ENCODE measurements around the gene PPP1R26.
A peak's percentile ranks its signal among the peaks of the same experiment; 100 is the strongest.

PPP1R26 gene

DNA sequence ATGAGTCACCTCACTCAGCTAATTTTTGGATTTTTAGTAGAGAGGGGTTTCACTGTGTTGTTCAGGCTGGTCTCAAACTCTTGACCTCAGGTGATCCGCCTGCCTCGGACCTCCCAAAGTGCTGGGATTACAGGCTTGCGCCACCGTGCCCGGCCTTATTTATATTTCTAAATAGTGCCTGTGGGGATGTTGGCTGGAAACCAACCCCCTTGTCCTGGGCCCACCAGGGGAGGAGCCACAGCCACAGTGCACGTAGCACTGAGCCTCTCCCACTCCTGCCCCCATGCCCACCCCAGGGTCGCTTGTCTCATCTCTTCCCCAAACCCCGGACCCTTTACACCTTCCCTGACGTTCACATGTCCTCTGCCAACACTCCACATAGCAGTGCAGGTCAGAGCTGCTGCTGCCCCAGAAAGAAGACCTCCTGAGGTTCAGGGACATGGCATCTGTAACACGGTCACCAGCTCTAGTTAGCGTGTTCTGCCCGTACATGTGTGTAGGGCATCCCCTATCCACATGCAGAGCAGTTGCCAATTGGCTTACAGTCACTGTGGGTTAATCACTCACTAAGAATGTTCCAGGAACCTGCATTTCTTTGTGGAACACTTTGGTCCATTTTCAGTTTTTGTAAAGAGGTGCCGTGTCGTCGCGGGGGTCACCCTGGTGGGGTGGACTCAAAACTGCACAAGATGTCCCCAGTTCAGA, 10.7 kb downstream of the PPP1R26 start:
- DNase-seq = no peak

DNA sequence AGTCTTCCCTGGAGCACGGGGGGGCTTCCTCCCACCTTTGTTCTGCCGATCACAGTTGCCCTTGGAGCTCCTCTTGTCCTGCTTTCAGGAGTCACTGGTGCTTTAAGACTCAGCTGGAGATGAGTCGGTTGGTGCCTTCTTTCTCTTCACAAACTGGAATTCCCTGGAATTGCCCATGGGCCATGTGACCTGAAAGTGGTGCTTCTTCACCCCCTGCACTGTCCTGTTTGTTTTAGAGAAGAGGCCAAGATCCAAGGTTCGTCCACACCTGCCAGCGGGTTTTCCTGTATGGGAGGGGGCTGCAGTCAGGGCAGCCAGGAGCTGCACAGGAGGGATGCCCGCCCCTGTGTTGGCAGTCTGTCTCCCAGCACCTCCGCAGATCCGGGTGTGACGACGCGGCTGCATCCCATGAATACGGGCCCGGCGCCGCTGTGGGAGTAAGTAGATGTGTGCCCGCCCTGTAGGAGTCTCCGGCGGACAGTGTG, 11.4 kb downstream of the PPP1R26 start:
- DNase-seq = no peak

DNA sequence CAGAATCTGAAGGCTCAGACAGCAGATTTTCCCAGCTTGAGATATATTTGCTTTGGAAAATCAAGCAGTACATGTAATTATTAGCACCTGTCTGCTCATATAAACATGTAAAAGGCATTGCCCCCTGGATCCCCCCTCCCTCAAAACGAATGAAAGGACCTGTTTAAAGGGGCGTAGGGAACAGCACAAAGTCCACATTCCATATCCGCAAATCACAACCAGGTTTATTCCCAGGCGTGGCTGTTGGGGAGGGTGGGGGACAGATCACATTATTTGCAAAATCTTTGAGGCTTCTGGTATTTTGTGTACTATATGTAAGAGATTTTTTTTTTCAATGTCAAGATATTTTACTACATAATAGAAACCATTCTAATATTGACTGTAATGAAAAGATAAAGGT, 12.2 kb downstream of the PPP1R26 start:
- no peak for DNase-seq

DNA sequence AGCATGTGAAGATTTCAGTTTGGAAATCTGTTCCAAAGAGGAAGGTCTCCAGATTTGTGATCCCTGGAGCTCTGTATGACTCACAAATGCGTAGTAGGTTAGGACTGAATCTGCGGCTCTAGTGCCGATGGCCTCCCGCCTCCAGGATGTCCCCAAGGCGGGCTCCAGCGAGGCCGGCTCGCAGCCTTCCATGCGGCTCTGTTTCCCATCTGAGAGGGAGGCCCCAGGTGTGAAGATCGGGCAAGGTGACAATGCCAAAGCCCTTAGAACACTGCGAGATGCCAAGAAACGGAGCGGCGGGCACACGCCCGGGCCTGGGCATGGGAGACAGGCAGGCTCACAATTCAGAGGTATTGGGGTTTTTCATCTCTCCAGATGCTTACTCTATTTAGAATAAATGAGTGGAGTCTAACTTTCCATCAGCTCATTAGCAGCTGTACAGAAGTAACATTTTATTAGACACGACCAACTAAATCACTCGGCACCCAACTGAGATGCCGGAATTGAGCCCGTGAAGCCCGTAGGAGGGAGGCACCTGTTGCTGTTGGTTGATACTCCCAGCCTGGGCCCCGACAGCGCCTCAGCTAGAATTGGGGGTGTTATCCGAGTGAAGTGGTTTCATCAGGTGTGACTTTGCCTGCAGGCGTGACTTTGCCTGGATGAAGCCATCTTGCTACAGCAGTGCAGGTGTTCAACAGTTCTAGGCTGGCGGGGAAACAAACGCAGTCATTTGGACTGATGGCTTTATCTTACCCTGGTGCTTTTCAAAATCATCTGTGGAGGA, 13.5 kb downstream of the PPP1R26 start:
- no peak for DNase-seq

DNA sequence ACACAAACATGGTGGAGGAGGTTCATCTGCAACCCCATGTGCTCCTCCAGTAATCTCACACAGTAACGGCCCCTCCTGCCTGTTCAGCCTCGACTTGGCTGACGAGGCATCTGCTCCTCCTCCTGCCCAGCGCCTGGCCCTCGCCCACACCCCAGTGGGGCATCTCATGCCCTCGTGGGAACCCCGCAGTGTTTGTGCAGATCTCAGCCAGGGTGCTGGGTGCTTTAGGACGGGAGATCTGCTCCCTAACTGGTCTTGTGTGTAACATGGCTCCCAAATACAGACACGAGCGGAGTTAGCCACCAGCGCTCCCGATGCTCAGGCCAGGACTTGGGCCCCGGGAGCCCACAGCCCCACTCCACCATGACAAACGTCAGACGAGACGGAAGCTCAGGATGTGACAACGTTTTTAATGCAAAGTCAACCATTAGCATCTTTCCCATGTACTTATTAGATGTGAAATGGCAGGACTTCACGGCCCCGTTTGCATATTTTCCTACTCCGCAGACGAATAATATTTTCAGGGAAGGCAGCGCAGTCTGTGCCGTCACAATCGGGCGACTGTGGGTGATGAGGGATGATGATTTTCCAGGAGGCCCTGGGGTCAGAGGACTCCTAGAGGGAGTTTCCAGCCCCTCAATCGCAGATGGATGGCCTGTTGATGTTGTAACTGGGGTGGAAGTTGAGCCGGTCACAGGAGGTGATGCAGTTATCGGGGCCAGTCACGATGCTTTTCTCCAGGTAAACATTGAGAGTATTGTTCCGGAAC, 15.4 kb downstream of the PPP1R26 start:
- no peak for DNase-seq

DNA sequence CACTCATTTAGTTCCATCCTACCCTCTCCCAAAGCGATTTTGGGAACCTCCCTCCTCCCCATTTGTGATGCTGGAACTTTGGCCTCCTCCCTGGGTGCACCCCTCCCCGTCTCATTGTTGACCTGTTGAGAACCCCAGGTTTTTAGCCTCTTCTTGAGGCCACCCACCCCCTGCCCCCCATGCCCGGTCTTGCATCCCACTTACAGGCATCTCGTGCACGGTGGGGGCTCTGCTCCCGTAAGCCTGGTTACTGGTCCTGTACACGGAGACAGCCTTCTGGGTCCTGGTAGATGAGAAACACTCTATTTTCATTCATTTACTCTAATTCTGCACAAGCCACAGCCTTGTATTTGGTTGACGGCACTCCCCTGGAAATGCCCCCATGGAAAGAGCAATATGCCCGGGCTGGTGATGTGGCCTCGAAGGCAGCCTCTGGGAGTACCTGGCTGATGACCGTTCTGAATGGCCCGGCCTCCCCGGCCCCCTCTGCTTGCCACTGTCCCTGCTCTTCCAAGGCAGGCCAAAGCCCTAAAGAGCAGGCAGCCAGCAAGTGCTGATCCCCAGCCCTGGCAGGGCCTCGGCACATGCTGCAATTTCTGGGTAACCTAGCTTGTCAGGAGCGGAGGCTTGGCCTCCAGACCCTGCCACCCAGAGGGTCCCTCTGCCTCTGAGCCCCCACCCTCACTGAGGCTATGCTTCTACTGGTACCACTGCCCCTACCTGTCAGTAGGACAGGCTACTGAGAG, 19.0 kb downstream of the PPP1R26 start:
- no peak for DNase-seq

DNA sequence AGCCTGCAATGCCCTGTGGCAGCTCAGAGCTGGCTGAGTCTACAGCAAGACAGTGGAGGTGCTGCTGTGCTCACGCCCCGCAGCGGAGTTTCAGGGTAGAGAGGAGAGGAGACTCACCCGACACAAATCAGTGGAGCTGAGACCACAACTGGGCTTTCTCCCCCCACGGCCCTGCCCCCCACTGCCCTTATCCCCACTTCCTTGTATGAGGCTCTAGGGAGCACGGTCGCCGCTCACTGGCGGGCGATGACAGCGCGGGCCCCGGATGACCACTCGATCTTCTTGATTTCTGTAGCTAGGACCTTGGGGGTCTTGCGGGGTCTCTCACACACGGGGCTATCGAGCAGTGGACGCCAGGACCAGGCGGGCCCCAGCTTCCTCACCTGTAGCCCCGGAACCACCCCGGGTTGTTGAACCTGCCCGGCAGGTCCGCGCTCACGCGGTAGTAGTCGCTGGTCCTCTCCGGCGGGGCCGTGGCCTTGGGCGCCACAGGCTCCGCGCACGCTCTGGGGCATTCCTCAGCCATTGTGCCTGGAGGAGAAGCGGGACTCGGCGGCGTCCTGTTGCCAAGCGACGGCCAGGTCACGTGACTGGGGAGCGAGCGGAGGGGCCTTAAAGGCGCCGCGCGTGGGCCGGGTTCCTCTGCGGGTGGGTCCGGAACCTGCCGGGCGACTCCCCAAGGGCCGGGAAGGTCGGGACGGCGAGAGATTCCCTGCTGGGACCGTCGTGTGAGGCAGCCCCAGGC, 19.9 kb downstream of the PPP1R26 start:
- DNase-seq = peak; percentile 94

DNA sequence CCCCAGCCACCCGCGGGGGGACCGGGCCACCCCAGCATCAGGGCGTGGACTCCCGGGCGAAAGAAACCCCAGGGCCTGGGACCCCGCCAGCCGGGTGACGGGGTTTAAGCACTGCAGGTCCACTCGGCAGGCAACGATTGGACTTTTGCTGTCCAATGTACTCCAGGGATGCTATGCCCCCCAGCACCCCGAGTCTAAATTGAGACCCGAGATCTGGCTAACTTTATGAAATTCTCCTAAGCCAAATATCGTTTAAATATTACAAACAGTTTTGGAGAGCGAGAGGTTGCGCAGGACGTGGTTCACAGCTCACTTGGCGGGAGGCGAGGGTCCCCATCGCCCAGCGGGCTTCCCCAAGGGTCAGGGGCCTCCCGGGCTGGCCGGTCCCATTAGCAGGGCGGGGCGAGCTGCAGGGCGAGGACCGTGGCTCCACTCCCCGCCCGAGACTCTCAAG, 20.5 kb downstream of the PPP1R26 start:
- no peak for DNase-seq

DNA sequence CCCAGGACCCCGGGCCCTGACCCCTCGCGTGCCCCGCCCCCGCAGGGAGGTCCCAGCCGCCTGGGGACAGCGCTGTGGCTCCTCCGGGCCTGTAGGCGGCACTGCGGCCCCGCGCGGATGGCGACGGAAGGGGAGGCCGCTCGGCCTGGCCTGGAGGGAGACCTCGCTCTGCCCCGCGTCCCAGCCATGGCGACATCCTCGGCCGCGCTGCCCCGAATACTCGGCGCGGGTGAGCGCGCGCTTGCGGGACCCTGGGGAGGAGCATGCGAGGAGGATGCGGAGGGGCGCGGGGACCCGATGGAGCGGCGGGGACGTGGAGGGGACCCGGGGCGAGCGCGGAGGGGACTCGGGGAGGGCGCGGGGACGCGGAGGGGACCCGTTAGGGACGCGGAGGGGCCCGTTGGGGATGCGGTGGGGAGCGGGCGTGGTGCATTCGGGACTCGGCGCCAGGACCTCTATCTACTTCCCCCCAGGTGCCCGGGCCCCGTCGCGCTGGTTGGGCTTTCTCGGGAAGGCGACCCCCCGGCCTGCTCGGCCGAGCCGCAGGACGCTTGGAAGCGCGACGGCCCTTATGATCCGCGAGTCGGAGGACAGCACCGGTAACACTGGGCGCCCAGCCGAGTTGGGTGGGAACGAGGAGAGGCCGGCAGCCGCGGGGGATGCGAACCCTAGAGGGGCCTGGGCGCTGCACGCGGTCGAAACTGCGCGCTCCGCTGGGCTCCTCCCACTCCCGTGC, 21.1 kb downstream of the PPP1R26 start, which contains the start of gene MRPS2:
MRPS2 (plus strand) TSS at position 158 of the 736 bp plus-strand sequence; CDS start at position 187, 29 bp downstream.
- peak; percentile 87 for DNase-seq

DNA sequence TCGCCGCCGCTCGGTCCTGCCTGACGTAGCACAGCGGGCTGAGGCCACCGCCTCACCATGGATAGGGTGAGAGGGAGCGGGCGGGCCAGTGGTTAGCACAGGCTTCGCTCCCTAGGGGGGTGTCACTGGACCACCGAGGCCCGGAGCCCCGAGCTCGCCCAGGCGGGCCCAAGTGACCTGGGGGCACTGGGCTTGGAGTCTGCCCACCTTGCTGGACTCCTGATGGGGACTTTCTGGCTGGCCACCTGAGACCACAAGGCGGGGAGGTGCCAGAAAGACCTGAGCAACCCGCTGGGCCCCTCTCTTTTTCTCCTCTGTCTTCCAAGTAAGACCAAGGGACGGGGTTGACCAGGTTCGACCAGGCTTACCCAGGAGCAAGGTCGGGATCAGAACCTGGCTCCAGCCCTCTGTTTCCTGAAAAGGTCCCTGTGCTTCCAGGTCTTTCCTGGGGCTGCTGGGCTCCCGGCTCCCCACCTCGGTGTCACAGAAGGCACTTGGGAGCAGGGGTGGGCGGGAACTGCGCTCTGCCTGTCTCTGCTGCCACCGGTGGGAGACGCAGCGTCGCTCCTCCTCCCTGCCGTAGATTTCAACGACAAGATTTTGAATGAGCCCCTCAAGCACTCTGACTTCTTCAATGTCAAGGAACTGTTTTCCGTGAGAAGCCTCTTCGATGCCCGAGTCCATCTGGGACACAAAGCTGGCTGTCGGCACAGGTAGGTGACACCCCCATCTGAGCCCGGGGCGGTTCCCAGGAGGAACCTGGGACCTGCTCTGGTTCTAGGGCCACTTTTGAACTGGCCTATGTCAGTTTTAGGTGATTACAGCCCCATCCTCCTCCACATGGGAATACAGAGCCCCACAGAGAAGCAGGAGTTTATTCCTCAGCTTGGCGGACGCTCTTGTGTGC, 21.9 kb downstream of the PPP1R26 start:
- peak; percentile 55 for DNase-seq

DNA sequence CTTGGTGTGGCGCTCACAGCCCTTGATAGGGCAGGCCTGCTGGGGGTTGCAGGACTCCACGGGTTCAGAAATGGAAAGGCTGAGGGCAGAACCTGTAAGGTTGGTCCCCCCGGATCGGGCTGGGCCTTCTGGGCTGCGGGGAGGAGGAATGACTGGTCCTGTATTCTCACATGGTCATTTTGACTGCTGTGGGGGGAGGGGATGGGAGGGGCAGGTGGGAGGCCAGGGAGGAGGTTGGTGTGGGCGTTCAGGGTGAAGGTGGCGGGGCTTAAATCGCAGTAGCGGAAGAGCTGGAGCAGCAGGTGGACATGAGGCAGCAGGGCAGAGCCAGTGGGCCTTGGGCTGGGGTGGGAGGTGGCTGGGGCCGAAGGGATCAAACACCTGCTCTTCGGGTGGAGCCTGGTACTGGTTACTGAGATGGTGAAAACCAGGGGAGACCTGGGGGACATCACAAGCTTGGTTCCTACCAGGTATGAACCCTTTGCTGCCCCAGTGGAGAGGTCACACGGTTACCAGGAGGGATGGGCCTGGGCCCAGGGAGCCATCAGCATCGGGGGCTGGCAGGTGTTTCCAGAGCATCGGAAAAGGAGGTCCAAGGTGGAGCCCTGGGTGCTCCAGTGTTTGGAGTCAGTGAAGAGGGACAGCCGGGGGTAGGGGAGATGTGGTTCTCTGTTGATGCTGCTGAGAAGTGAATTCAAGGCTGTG, 22.7 kb downstream of the PPP1R26 start:
- DNase-seq = no peak

DNA sequence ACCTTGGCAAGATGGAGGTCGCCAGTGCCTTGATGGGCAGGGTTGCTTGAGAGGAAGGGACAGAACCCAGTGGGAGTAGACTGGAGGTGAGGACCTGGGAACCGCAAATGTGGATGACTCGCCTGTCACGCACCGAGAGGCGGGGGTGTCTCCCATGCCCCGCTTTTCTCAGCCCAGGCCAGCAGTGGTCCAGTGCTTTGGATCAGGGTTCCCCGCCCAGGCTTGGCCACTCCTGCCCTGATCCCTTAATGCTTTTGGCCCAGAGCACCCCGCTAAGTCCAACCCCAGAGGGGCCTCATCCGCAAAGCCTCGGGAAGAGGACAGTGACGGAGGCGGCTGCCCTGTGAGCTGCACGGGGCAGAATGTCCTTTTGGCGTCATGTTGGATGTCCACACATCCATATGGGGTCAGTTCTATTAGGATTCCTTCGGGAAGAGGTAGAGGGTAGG, 23.3 kb downstream of the PPP1R26 start:
- no peak for DNase-seq

DNA sequence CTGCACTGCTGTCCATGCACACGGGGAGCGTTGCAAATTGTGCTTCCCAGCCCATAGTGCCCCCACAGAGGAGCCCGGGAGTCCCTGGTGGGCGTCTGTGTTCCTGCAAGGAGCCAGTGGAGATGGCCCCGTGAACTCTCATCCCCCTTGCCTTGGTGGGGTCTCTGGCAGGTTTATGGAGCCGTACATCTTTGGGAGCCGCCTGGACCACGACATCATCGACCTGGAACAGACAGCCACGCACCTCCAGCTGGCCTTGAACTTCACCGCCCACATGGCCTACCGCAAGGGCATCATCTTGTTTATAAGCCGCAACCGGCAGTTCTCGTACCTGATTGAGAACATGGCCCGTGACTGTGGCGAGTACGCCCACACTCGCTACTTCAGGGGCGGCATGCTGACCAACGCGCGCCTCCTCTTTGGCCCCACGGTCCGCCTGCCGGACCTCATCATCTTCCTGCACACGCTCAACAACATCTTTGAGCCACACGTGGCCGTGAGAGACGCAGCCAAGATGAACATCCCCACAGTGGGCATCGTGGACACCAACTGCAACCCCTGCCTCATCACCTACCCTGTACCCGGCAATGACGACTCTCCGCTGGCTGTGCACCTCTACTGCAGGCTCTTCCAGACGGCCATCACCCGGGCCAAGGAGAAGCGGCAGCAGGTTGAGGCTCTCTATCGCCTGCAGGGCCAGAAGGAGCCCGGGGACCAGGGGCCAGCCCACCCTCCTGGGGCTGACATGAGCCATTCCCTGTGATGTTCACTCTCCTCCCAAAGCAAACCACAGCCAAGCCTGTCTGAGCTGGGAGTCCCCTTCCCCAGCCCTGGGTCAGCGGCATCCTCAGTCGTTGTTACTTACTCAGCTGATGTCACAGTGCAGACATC, 24.0 kb downstream of the PPP1R26 start:
- DNase-seq = no peak

DNA sequence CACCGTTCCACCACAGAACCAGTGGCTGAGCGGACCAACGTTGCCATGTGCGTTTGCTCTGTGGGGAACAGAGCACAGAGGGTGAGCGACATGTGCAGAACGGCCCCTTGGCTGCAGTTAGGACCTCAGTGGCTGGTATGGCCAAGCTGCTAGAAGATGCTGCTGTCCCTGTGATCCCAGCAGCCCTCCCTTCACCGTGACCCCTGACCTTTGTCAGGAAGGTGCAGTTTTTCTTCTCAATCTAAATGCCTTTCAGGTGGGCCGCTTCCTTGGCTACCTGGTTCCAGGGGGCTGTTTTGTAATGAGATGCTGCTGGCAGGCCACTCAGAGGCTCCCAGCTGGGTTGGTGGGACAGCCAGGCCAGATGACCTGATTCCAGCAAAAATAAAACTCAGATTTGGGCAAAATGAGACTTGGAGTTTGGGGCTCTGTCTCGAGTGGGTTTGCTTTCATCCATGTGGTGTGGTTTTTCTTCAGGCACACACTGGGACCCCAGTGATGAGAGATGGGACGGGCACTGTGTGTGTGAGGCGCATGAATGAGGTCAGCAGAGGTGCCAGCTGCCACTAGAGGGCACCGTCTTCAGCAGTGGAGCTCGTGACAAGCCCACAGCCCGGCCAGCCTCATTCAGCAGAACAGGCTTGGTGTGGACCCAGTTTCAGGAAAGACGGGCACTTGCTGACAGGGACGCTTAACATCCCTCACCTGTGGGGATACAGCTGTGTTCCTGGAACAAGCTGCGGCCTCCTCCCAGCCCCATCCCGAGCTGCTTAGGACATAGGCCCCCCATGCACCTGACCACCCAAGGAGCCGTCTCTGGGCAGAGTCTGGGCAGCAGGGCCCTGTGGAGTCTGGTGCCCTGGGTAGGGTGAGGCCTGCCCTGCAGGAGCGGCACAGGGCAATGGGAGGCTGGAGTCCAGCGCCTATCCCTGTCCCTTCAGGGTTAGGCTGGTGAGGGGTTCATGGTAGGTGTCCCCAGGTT, 25.0 kb downstream of the PPP1R26 start:
- peak; percentile 69 for DNase-seq

DNA sequence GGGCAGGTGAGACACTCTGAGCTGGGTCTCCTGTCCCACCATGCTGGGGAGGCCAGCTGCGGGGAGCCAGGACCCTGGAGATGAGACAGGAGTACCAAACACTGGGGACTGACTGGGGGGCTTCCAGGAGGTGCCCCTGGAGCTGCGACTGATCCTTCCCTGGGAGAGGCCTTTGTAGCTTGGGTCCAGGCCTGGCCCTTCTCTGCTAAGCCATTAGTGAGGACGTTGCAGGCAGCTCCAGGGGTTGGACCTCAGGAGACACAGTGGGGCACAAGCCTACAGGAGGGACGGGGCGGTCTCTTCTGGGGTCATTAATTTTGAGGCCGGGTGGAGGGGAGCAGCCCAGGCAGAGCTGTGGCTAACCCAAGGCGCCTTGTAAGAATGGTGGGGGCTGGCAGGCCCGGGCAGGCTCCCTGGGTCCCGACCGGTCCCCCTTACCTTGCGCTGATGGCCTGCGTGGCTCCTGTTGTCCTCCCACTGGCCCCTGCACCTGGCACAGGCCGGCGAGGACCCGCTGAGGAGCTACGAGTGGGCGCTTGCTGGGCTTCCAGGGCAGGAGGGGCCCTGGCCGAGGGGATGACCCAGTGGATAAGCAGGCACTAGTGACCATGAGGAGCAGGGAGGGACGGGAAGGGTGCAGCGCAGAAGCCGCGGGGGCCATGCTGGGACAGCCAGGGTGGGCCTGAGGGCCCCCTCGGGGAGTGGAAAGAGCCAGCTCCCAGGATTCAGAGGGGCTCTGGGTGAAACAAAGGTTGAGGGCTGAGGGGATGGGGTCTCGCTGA, 26.0 kb downstream of the PPP1R26 start:
- no peak for DNase-seq
